ENCODE measurements around the gene SUPT3H.

DNA sequence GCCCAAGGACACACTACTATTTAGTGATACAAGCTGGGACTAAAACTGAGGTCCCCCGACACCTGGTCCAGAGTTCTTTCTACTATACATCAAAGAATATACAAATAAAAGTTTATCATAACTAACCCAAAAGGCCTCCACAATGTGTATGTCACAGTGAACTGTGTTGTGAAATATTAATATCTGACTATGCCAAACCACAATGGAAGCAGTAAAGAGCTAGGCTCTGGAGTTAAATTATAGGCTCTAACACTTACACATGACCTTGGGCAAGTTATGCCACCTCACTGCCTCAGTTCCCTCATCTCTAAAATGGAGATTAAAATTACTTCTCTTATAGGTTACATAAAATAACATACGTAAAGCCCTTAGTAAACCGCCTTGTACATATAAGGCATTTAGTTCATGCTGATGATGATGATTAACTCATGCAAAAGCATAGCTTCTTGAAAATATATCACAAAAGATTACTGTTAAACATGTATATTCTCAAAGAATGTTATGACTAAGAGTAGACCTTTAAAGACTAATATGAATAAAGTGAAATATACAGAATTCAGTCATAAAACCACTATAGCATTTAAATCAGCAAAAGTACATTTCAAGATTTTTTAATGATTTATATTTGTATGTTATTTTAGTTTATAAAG, 5.7 kb downstream of the SUPT3H start:
- TF ChIP-seq, protein P1, sequence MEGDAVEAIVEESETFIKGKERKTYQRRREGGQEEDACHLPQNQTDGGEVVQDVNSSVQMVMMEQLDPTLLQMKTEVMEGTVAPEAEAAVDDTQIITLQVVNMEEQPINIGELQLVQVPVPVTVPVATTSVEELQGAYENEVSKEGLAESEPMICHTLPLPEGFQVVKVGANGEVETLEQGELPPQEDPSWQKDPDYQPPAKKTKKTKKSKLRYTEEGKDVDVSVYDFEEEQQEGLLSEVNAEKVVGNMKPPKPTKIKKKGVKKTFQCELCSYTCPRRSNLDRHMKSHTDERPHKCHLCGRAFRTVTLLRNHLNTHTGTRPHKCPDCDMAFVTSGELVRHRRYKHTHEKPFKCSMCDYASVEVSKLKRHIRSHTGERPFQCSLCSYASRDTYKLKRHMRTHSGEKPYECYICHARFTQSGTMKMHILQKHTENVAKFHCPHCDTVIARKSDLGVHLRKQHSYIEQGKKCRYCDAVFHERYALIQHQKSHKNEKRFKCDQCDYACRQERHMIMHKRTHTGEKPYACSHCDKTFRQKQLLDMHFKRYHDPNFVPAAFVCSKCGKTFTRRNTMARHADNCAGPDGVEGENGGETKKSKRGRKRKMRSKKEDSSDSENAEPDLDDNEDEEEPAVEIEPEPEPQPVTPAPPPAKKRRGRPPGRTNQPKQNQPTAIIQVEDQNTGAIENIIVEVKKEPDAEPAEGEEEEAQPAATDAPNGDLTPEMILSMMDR (conservative IDR thresholded peaks at IDR 0.05 in 1 of 2, IDR thresholded peaks at IDR 0.05 in 1 of 2; ENCODE audit: extremely low read depth in 1 of 2, insufficient read depth in 1 of 2, low read depth in 1 of 2, low read length in 2 of 2): no peak
- TF ChIP-seq EZH2 (IDR thresholded peaks at IDR 0.05; ENCODE audit: borderline replicate concordance, low read length): no peak

Measured in mammary epithelial cell (primary cell).